ENCODE results near the gene TRAPPC2L. TPM values are rescaled to one million over a fixed set of nuclear protein-coding genes. Genes with fewer than 3 reads are reported as not detected.

The TRAPPC2L gene
- total and polyA plus RNA-seq, 2 experiments from 2014 or later: 30.9 to 114 TPM

GRCh38 chr16:88816736-88817535 lies 40.0 kb upstream of the TRAPPC2L start:
- no peak for TF ChIP-seq CTCF (IDR thresholded peaks at IDR 0.05; ENCODE audit: low read depth, low read length)
- Histone ChIP-seq H3K9me3 (ENCODE audit: low read depth) (no peaks in the 10 kb centered on the region), H3K36me3 (no peaks in the 10 kb centered on the region), H3K27ac (no peak overlapping the region), H3K4me3 (no peak overlapping the region), H3K27me3 (no peaks in the 10 kb centered on the region), H3K4me1 (ENCODE audit: low read depth) (peaks cover 5% of the 10 kb centered on the region)
- DNase-seq (ENCODE audit: low read depth in 1 of 2, low spot score in 1 of 2): no peak

GRCh38 chr16:88817785-88818574 lies 38.9 kb upstream of the TRAPPC2L start:
- Histone ChIP-seq H3K4me1 (ENCODE audit: low read depth) (no peaks in the 10 kb centered on the region), H3K4me3 (no peak overlapping the region), H3K9me3 (ENCODE audit: low read depth) (no peaks in the 10 kb centered on the region), H3K27ac (no peak overlapping the region), H3K36me3 (no peaks in the 10 kb centered on the region), H3K27me3 (no peaks in the 10 kb centered on the region)
- no peak for DNase-seq (ENCODE audit: low read depth in 1 of 2, low spot score in 1 of 2)
- TF ChIP-seq CTCF (IDR thresholded peaks at IDR 0.05; ENCODE audit: low read depth, low read length): no peak

- H3K4me1 ChIP-seq (ENCODE audit: low read depth): no peaks in the 10 kb centered on the region
- no peaks in the 10 kb centered on the region for H3K36me3 ChIP-seq
- H3K27me3 ChIP-seq: no peaks in the 10 kb centered on the region
- DNase-seq (ENCODE audit: low read depth in 1 of 2, low spot score in 1 of 2): no peak
- no peak for TF ChIP-seq CTCF (IDR thresholded peaks at IDR 0.05; ENCODE audit: low read depth, low read length)
- H3K4me3 ChIP-seq: no peak overlapping the region
- no peak overlapping the region for H3K27ac ChIP-seq
- no peaks in the 10 kb centered on the region for H3K9me3 ChIP-seq (ENCODE audit: low read depth)
Observed at GRCh38 chr16:88818575-88818874, 38.4 kb upstream of the TRAPPC2L start.

- no peak for DNase-seq (ENCODE audit: low read depth in 1 of 2, low spot score in 1 of 2)
Observed at GRCh38 chr16:88819126-88819525, 37.8 kb upstream of the TRAPPC2L start.

More at GRCh38 chr16:88819126-88819525, 37.8 kb upstream of the TRAPPC2L start:
- Histone ChIP-seq H3K9me3 (ENCODE audit: low read depth) (no peaks in the 10 kb centered on the region), H3K36me3 (no peaks in the 10 kb centered on the region), H3K4me1 (ENCODE audit: low read depth) (no peaks in the 10 kb centered on the region), H3K4me3 (no peak overlapping the region), H3K27me3 (no peaks in the 10 kb centered on the region), H3K27ac (no peak overlapping the region)
- no peak for TF ChIP-seq CTCF (IDR thresholded peaks at IDR 0.05; ENCODE audit: low read depth, low read length)
